Endothelial cell (in vitro differentiated cells): ENCODE data around the gene RBMS3. TPM values are rescaled to one million over a fixed set of nuclear protein-coding genes. Genes with fewer than 3 reads are reported as not detected.

Experiments used
- DNase-seq: peaks from one replicate; pipeline ENCODE4 v3.0.0; 2021; ENCODE audit warnings: low spot score
- H3K27ac Mint-ChIP-seq: one replicate; pipeline ENCODE4 v1.8.0; 2021; ENCODE audit warnings: mixed read lengths, inconsistent platforms; ENCODE audit not compliant: unreplicated experiment
- H3K27me3 Mint-ChIP-seq: one replicate; pipeline ENCODE4 v1.8.0; 2021; ENCODE audit warnings: mild to moderate bottlenecking, moderate library complexity, mixed read lengths, inconsistent platforms; ENCODE audit not compliant: unreplicated experiment
- H3K36me3 Mint-ChIP-seq: one replicate; pipeline ENCODE4 v1.8.0; 2021; ENCODE audit warnings: mild to moderate bottlenecking, low read depth, mixed read lengths, inconsistent platforms; ENCODE audit not compliant: unreplicated experiment
- H3K4me1 Mint-ChIP-seq: one replicate; pipeline ENCODE4 v1.8.0; 2021; ENCODE audit warnings: mild to moderate bottlenecking, mixed read lengths, inconsistent platforms; ENCODE audit not compliant: unreplicated experiment
- H3K4me3 Mint-ChIP-seq: one replicate; pipeline ENCODE4 v1.8.0; 2021; ENCODE audit warnings: mild to moderate bottlenecking, mixed read lengths, inconsistent platforms; ENCODE audit not compliant: unreplicated experiment
- H3K9me3 Mint-ChIP-seq: one replicate; pipeline ENCODE4 v1.8.0; 2021; ENCODE audit warnings: mixed read lengths, inconsistent platforms; ENCODE audit not compliant: unreplicated experiment
- total RNA-seq: library from RNA; stranded (reverse); fragmentation: NEBNext Ultra II Directional; extraction: Animal tissue kit (Norgen Biotek cat#: 25700); gene quantifications from one replicate; pipeline ENCODE4 v1.2.1, GENCODE V29; 2021; ENCODE audit not compliant: unreplicated experiment
- TF ChIP-seq, protein P1 (sequence below): fragments of 200-600 bp; sonication (generic); IDR thresholded peaks from one replicate; pipeline ENCODE4 v1.5.0; 2021; ENCODE audit warnings: antibody characterized with exemption; ENCODE audit not compliant: unreplicated experiment

RBMS3 gene
- total RNA-seq, 1 donor from 2014 or later: 30.9 TPM

GRCh38 chr3:29936054-29936453, 655.2 kb downstream of the RBMS3 start:
- Mint-ChIP-seq H3K36me3 (no peaks in the 10 kb centered on the region), H3K4me3 (no peak overlapping the region), H3K9me3 (no peaks in the 10 kb centered on the region), H3K27ac (no peak overlapping the region), H3K27me3 (no peaks in the 10 kb centered on the region), H3K4me1 (no peaks in the 10 kb centered on the region)
- TF ChIP-seq, protein P1, sequence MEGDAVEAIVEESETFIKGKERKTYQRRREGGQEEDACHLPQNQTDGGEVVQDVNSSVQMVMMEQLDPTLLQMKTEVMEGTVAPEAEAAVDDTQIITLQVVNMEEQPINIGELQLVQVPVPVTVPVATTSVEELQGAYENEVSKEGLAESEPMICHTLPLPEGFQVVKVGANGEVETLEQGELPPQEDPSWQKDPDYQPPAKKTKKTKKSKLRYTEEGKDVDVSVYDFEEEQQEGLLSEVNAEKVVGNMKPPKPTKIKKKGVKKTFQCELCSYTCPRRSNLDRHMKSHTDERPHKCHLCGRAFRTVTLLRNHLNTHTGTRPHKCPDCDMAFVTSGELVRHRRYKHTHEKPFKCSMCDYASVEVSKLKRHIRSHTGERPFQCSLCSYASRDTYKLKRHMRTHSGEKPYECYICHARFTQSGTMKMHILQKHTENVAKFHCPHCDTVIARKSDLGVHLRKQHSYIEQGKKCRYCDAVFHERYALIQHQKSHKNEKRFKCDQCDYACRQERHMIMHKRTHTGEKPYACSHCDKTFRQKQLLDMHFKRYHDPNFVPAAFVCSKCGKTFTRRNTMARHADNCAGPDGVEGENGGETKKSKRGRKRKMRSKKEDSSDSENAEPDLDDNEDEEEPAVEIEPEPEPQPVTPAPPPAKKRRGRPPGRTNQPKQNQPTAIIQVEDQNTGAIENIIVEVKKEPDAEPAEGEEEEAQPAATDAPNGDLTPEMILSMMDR: no peak
- DNase-seq: no peak

- no peak overlapping the region for H3K27ac Mint-ChIP-seq
- TF ChIP-seq, protein P1: no peak
- no peaks in the 10 kb centered on the region for H3K4me1 Mint-ChIP-seq
- DNase-seq: no peak
- H3K4me3 Mint-ChIP-seq: no peak overlapping the region
- no peaks in the 10 kb centered on the region for H3K36me3 Mint-ChIP-seq
- no peaks in the 10 kb centered on the region for H3K27me3 Mint-ChIP-seq
- no peaks in the 10 kb centered on the region for H3K9me3 Mint-ChIP-seq
Observed at GRCh38 chr3:29936766-29937165, 655.9 kb downstream of the RBMS3 start.

GRCh38 chr3:29937185-29937584, 656.3 kb downstream of the RBMS3 start:
- TF ChIP-seq, protein P1: no peak
- no peak for DNase-seq
- Mint-ChIP-seq H3K27ac (no peak overlapping the region), H3K36me3 (no peaks in the 10 kb centered on the region), H3K4me1 (no peaks in the 10 kb centered on the region), H3K27me3 (no peaks in the 10 kb centered on the region), H3K9me3 (no peaks in the 10 kb centered on the region), H3K4me3 (no peak overlapping the region)

GRCh38 chr3:29940759-29941323, 660.0 kb downstream of the RBMS3 start:
- Mint-ChIP-seq H3K27ac (peak overlapping the region; percentile 65), H3K4me3 (no peak overlapping the region), H3K36me3 (no peaks in the 10 kb centered on the region), H3K27me3 (no peaks in the 10 kb centered on the region), H3K9me3 (no peaks in the 10 kb centered on the region), H3K4me1 (no peaks in the 10 kb centered on the region)
- TF ChIP-seq, protein P1: no peak
- no peak for DNase-seq

DNA sequence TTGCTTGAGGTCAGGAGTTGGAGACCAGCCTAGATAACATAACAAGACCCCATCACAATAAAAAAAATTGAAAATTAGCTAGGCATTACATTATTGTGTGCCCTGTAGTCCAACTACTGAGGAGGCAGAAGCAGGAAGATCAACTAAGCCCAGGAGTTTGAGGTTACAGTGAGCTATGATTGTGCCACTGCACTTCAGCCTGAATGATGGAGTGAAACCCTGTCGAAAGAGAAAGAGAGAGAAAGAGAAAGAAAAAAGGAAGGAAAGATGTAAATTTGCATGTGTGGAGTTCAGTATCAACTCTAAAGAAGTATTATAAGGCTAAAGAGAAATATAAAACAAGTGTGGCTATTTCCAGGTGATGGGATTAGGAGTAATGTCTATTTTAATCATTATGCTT, 661.4 kb downstream of the RBMS3 start:
- H3K27me3 Mint-ChIP-seq: no peaks in the 10 kb centered on the region
- no peak overlapping the region for H3K4me3 Mint-ChIP-seq
- TF ChIP-seq, protein P1: no peak
- H3K36me3 Mint-ChIP-seq: no peaks in the 10 kb centered on the region
- no peaks in the 10 kb centered on the region for H3K4me1 Mint-ChIP-seq
- no peaks in the 10 kb centered on the region for H3K9me3 Mint-ChIP-seq
- H3K27ac Mint-ChIP-seq: no peak overlapping the region
- DNase-seq: no peak
